DMS53 treated with DMSO at 0.1 percent for 48 hours (cell line): Measurements from ENCODE around the gene AP5Z1.

Experiments used
- DNase-seq: peaks from one replicate; lab custom pipeline; 2025; ENCODE audit not compliant: unreplicated experiment; lab: John Stamatoyannopoulos, UW

AP5Z1 gene

GRCh38 chr7:4819560-4820404 lies 44.4 kb downstream of the AP5Z1 start:
- DNase-seq = no peak

GRCh38 chr7:4820405-4820966 lies 45.1 kb downstream of the AP5Z1 start:
- no peak for DNase-seq

- DNase-seq = no peak
Observed at GRCh38 chr7:4820967-4821471, 45.6 kb downstream of the AP5Z1 start.

- DNase-seq = no peak
Observed at GRCh38 chr7:4822677-4823076, 47.3 kb downstream of the AP5Z1 start.

- DNase-seq = no peak
Observed at GRCh38 chr7:4823441-4824119, 48.2 kb downstream of the AP5Z1 start.

GRCh38 chr7:4824120-4824775 lies 48.8 kb downstream of the AP5Z1 start:
- DNase-seq = no peak

GRCh38 chr7:4825081-4825480 lies 49.7 kb downstream of the AP5Z1 start:
- DNase-seq = no peak

GRCh38 chr7:4828720-4829383 lies 53.4 kb downstream of the AP5Z1 start:
- no peak for DNase-seq

- peak; percentile 71 for DNase-seq
Observed at GRCh38 chr7:4830176-4830575, 54.8 kb downstream of the AP5Z1 start.

GRCh38 chr7:4831723-4832495 lies 56.5 kb downstream of the AP5Z1 start:
- no peak for DNase-seq

- no peak for DNase-seq
Observed at GRCh38 chr7:4832711-4833110, 57.3 kb downstream of the AP5Z1 start.

GRCh38 chr7:4833176-4833575 lies 57.8 kb downstream of the AP5Z1 start:
- DNase-seq = no peak

- no peak for DNase-seq
Observed at GRCh38 chr7:4833691-4834600, 58.5 kb downstream of the AP5Z1 start.

- DNase-seq = no peak
Observed at GRCh38 chr7:4834601-4835397, 59.4 kb downstream of the AP5Z1 start.

GRCh38 chr7:4835398-4836205 lies 60.2 kb downstream of the AP5Z1 start:
- DNase-seq = no peak

- DNase-seq = no peak
Observed at GRCh38 chr7:4836206-4836661, 60.8 kb downstream of the AP5Z1 start.

GRCh38 chr7:4837041-4837802 lies 61.8 kb downstream of the AP5Z1 start:
- DNase-seq = no peak
